Stimulated activated CD4-positive, alpha-beta T cell treated with anti-CD3 and anti-CD28 coated beads, TNF-alpha, amount 100 ng/mL, for 48 hours (primary cell): ENCODE results near the gene CNTNAP2.

Source experiments
- DNase-seq, 3 donors: peaks; one replicate each; pipeline ENCODE4 v3.0.0-alpha.2; 2020; ENCODE audit warnings: low read depth in 3 of 3

Gene CNTNAP2

DNA sequence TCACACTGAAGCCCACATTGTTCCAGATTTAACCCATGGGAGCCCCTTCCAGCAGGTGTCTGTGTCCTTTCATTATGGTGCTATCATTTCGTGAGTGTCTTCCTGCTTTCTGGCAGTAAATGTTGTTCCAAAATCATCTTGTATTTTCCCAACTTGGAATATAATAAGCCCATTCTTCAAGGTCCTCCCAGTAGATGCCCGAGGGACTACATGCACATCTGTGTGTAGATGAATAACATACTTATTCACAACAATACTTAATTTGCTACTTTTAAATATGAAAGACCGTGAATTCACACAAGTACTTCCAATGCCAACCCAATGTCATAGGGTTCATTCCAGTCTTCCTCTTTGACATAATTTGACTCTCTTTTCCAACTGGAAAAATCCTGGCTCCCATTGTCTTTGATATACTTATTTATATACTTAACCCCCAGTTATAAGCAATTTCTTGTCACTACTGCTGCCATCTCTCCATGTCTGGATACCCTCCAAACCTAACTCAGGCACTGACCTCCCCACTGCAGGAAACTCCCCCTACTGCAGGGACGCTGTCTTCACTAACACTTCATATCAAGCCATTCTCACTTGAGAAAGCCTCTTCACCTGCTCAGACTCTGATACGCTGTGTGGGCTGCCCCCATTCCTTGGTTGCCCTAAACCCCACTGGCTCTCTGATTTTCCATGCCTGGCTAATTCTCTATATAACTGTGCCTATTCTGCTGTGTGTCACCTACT is 1119.2 kb downstream of the CNTNAP2 start:
- DNase-seq: no peak

DNA sequence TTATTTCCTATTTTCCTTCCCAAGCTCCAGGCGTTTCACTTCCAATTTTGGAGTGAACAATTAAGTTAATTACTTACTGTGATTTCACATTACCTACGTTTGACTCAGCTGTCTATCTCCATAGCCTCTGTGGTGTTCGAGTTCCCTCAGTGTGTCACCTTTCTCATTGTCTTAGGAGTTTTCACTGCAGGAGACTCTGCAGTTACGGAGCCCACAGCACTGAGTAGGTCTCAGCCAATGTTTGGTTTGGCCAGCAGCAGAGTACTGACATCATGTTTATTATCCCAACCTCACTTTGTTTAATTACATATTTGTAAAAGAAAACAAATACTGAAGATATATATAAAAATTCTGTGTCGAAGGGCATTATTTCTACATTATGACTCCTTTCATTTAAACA is 1123.9 kb downstream of the CNTNAP2 start:
- DNase-seq: no peak

- DNase-seq: peak in 2 of 3 donors; percentile 1 to 3
Measured at GRCh38 chr7:147245274-147245673, 1128.7 kb downstream of the CNTNAP2 start.

- no peak for DNase-seq
Measured at GRCh38 chr7:147249956-147250355, 1133.4 kb downstream of the CNTNAP2 start.

DNA sequence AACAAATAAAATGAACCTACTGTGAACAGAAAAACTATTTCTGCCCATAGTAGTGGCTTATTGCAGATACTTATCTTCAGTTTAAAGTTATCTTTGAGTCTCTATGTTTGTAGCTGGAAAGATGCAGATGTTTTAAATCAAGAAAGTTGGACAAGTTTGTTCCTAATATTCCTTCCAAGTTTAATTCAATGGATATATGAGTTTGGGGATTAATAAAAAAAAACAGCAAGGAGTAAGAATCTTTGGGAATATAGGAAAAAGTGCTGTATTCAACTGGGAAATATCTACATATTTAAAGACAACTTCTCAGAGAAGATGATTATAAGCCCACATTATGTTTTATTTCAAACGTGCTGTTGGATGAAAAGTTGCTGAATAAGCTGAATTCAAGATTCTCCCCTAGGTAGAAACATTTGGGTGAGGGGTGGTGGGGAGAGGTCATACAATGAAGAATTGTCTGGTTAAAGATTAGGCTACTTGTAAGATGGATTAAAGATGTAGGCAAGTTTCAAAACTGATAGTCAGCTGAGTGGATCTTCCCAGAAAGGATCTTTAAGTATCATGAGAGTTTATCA is 1135.2 kb downstream of the CNTNAP2 start:
- DNase-seq: no peak

- DNase-seq: no peak
Measured at GRCh38 chr7:147261693-147262092, 1145.1 kb downstream of the CNTNAP2 start.

GRCh38 chr7:147265528-147265927 is 1148.9 kb downstream of the CNTNAP2 start:
- no peak for DNase-seq

- DNase-seq: no peak
Measured at GRCh38 chr7:147276106-147276505, 1159.5 kb downstream of the CNTNAP2 start.

DNA sequence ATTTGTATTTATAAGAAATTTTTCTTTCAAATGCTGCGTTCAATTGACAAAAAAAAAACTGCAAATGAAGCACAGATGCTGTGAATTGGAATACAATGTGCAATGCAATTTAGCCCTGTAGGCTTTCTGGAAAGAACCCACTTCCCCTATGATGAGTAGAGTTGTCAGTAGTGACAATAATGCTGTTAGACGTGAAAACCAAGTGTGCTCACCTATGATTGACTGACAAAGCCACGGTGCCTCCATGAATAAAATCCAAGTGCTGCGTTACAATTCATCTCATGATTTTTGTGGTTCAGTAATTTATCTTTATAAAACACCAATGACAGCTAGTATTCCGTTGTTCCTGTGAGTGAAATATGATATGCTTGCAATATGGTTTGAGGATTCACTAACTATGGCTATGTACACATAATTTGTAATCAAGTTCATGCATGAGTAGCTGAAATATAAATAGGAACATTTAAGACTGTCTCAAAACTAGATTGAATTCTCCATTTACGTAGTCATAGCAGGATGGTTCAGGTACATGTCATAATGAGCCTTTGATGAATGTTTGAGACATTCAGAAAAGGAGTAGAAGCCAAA is 1160.3 kb downstream of the CNTNAP2 start:
- DNase-seq: no peak

GRCh38 chr7:147279514-147279913 is 1162.9 kb downstream of the CNTNAP2 start:
- no peak for DNase-seq

GRCh38 chr7:147279964-147280374 is 1163.4 kb downstream of the CNTNAP2 start:
- no peak for DNase-seq

DNA sequence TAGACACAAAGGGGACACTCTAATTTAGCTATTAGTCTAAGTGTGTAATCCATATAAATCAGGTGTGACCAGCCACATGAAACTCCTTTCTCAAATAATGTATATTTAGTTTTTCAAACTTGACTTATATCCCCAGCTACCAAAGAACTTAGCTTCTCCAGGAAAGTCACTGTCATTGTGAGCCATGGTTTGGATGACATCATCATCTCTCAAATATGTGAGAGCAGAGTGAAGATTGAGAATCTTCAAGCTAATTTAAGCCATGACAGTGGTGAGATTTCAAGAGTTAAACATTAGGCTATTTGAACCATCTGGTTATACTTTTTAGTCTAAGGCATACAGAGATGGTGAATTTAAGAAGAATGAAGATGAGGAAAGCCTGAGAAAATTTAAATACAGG is 1165.6 kb downstream of the CNTNAP2 start:
- DNase-seq: no peak

DNA sequence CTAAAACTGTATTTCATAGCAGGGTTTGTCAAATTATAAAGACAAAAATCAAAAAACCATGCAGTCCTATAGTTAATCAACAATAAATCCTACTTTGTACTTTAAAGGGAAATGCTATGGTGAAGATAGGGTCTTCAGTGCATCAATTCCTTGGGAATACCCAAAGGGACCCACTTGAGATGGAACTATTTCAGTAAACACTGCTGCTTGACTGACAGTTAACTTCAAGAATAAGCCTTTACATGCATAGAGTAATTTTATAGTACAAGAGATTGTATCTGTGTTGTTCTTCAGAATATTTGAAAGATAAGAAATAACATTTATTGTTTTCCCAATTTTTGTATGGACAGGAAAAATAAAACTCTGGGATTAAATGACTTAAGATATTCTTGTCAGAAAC is 1179.6 kb downstream of the CNTNAP2 start:
- DNase-seq: no peak

DNA sequence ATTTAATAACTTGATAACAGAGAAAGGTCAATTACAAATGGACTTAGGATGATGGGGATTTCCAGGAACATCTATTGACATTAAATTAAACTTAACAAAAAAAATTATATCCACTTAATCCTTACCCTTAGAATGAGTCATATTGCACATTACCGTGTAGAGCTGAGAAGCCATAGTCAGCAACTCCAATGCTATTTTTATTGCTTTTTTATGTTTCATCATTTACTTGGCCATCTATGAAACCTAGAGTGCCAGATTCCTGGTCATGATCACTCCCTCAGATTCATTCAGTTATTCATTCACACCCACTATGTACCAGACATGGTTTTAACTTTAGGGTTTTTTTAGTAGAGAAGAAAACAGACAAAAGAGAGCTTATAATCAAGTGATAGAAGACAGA is 1180.4 kb downstream of the CNTNAP2 start:
- no peak for DNase-seq

DNA sequence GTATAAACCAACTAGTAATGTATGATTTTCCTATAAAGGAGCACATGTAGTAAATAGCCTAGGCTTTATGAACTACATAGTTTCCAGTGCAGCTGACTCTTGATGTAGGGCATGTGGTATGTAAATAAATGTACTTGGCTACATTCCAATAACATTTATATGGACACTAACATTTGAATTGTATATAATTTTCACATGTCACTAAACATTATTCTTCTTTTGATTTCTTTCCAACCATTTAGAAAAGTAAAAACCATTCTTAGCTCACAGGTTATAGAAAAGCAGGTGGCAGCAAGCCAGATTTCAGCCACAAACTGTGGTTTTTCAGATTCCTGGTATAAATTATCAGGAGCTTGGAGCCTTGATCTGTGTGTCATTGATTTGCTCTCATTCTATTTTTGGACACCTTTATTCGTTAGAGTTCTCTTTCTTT is 1182.0 kb downstream of the CNTNAP2 start:
- no peak for DNase-seq

GRCh38 chr7:147300293-147300692 is 1183.7 kb downstream of the CNTNAP2 start:
- DNase-seq: no peak

DNA sequence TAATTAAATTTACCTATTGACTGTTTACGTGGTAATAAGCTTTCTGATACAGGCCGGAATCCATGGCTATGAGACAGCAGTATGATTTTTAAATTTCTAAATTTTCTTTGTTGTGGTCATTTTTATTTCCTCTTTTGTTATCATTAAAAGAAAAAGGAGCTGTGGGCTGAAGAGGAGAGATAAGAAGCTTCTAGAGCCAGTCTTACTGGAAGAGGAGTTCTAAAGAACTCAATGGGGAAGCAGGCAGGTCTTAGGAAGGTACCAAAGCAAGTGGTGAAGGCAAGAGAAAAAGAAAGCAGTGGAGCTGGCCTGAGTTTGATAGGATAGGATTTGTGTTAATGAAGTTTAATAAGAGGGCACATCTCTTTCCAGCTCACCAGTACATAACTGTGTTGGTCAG is 1187.8 kb downstream of the CNTNAP2 start:
- no peak for DNase-seq

DNA sequence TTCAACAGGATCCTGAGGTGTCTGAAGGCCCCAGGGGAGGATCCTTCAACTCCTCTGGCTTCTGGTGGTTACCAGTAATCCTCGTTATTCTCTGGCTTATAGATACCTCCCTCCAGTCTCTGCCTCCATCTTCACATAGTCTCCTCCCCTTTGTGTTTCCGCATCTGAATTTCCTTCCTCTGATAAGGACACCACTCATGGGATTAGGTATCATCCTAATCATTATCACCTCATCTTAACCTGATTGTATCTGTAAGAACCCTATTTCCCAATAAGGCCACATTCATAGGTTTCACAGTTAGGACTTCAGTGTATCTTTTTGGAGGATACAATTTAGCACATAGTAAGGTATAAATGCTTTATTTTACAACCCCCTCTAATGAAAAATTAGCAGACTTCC is 1189.2 kb downstream of the CNTNAP2 start:
- DNase-seq: no peak

GRCh38 chr7:147308539-147308938 is 1191.9 kb downstream of the CNTNAP2 start:
- DNase-seq: no peak

DNA sequence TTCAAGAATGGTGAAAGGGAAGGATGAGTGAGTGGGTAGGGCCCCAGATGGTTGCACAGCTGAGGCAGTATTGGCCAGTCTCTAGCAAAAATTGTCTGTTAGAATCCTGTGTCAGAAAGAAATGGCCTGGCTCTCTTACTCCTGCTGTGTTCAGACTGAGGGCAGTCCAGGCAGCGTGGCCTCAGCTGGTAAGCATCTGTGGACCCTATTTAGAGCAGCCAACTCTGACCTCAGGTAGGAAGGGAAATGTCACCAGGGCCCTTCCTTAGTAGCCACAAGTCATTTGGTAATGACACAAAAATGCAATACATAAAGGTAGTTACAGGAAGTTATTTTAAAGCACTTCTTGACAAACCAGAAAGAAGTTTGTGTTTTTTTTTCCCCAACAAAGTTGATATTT is 1194.7 kb downstream of the CNTNAP2 start:
- DNase-seq: no peak

DNA sequence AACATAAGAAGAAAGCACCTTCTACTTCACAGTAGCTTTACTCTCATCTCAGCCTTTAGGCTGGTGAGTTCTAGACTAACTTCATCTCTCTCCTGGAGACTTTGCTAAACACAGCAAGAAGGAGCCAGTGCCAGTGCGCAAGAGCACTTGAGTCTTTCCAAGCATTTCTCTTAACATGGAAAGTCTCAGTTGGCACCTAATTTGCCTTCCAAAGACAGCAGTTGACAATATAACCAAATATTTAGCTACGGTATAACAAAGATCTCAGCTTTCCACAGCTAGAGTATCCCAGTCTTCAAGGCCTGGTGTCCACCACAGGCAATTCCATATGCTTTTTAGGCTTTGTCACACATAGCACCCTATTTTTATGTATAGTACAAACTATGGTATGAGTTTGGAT is 1204.9 kb downstream of the CNTNAP2 start:
- no peak for DNase-seq

- no peak for DNase-seq
Measured at GRCh38 chr7:147332988-147333387, 1216.4 kb downstream of the CNTNAP2 start.

GRCh38 chr7:147363101-147363500 is 1246.5 kb downstream of the CNTNAP2 start:
- DNase-seq: no peak
